DOHH2 (cell line): ENCODE results near the gene ERN1.

Experiments
- H3F3A ChIP-seq: fragments of 200-600 bp; sonication (generic), shearing (Covaris generic); 2 replicates; pipeline ENCODE4 v1.6.0; 2016; ENCODE audit warnings: antibody characterized with exemption, mild to moderate bottlenecking; ENCODE audit not compliant: control insufficient read depth, insufficient read depth
- H3K27ac ChIP-seq: fragments of 200-600 bp; sonication (generic); 2 replicates; pipeline ENCODE4 v1.5.1; 2014; ENCODE audit warnings: low read depth, mild to moderate bottlenecking, low read length, moderate library complexity
- H3K27me3 ChIP-seq: fragments of 200-600 bp; sonication (generic); 2 replicates; pipeline ENCODE4 v1.6.1; 2014; ENCODE audit warnings: mild to moderate bottlenecking, low read length, mixed read lengths; ENCODE audit not compliant: control insufficient read depth
- H3K36me3 ChIP-seq: fragments of 200-600 bp; sonication (generic); 2 replicates; pipeline ENCODE4 v1.6.1; 2014; ENCODE audit warnings: mild to moderate bottlenecking, low read length, moderate library complexity, mixed read lengths; ENCODE audit not compliant: control insufficient read depth
- H3K4me1 ChIP-seq: fragments of 200-600 bp; sonication (generic); 2 replicates; pipeline ENCODE4 v1.6.1; 2014; ENCODE audit warnings: mild to moderate bottlenecking, low read length, mixed read lengths; ENCODE audit not compliant: control insufficient read depth
- H3K4me2 ChIP-seq: fragments of 200-600 bp; sonication (generic); 2 replicates; pipeline ENCODE4 v1.6.0; 2014; ENCODE audit warnings: mild to moderate bottlenecking, low read length, moderate library complexity
- H3K4me3 ChIP-seq: fragments of 200-600 bp; sonication (generic); 2 replicates; pipeline ENCODE4 v1.5.1; 2014; ENCODE audit warnings: mild to moderate bottlenecking, low read length, mixed read lengths
- H3K79me2 ChIP-seq: fragments of 200-600 bp; sonication (generic); 2 replicates; pipeline ENCODE4 v1.6.1; 2014; ENCODE audit warnings: mild to moderate bottlenecking, low read length, mixed read lengths; ENCODE audit not compliant: control insufficient read depth
- H3K9me2 ChIP-seq: fragments of 200-600 bp; sonication (generic); replicated peaks from 2 replicates; pipeline ENCODE4 v1.6.1; 2014; ENCODE audit warnings: mild to moderate bottlenecking, low read length, mixed read lengths; ENCODE audit not compliant: control insufficient read depth
- H3K9me3 ChIP-seq: fragments of 200-600 bp; sonication (generic); 2 replicates; pipeline ENCODE4 v1.6.1; 2014; ENCODE audit warnings: antibody characterized with exemption, low read length, mixed read lengths; ENCODE audit not compliant: control insufficient read depth, insufficient read depth
- H4K20me1 ChIP-seq: fragments of 200-600 bp; sonication (generic); 2 replicates; pipeline ENCODE4 v1.6.0; 2014; ENCODE audit warnings: low read depth, mild to moderate bottlenecking, antibody characterized with exemption, low read length, moderate library complexity; ENCODE audit not compliant: control insufficient read depth, insufficient read depth
- CTCF ChIP-seq: fragments of 200-600 bp; sonication (generic); IDR thresholded peaks from one replicate; pipeline ENCODE4 v1.5.1; 2014; ENCODE audit warnings: antibody characterized with exemption, mild to moderate bottlenecking, low read depth, low read length; ENCODE audit not compliant: poor library complexity, severe bottlenecking
- EZH2phosphoT487 ChIP-seq: fragments of 200-600 bp; sonication (generic); IDR thresholded peaks from 2 replicates; pipeline ENCODE4 v1.6.1; 2017; ENCODE audit warnings: borderline replicate concordance, mild to moderate bottlenecking, antibody characterized with exemption, low read length, moderate library complexity, mixed read lengths

The ERN1 gene

GRCh38 chr17:64001763-64002529 lies 128.0 kb downstream of the ERN1 start:
- H4K20me1 ChIP-seq: no peaks in the 10 kb centered on the region
- peaks cover 19% of the 10 kb centered on the region for H3K4me1 ChIP-seq
- peaks cover 14% of the 10 kb centered on the region; the same call in 1 of the 2 replicates for H3K36me3 ChIP-seq
- H3K4me2 ChIP-seq: no peak overlapping the region
- H3K79me2 ChIP-seq: no peaks in the 10 kb centered on the region
- no peaks in the 10 kb centered on the region for H3F3A ChIP-seq
- H3K27me3 ChIP-seq: peaks cover 29% of the 10 kb centered on the region
- no peaks in the 10 kb centered on the region for H3K9me2 ChIP-seq
- H3K9me3 ChIP-seq: no peaks in the 10 kb centered on the region
- TF ChIP-seq EZH2phosphoT487: no peak
- TF ChIP-seq CTCF: no peak
- no peak overlapping the region for H3K27ac ChIP-seq
- H3K4me3 ChIP-seq: no peak overlapping the region

GRCh38 chr17:64001091-64001579 lies 128.8 kb downstream of the ERN1 start:
- H3K79me2 ChIP-seq: no peaks in the 10 kb centered on the region
- no peaks in the 10 kb centered on the region for H4K20me1 ChIP-seq
- peaks cover 37% of the 10 kb centered on the region for H3K27me3 ChIP-seq
- peaks cover 19% of the 10 kb centered on the region for H3K4me1 ChIP-seq
- no peak overlapping the region for H3K4me3 ChIP-seq
- no peak overlapping the region for H3K27ac ChIP-seq
- no peaks in the 10 kb centered on the region for H3F3A ChIP-seq
- H3K9me2 ChIP-seq: no peaks in the 10 kb centered on the region
- H3K4me2 ChIP-seq: no peak overlapping the region
- H3K36me3 ChIP-seq: peaks cover 14% of the 10 kb centered on the region; the same call in 1 of the 2 replicates
- TF ChIP-seq CTCF (no peak), EZH2phosphoT487 (no peak)
- no peaks in the 10 kb centered on the region for H3K9me3 ChIP-seq

- Histone ChIP-seq H3K9me3 (no peaks in the 10 kb centered on the region), H3K79me2 (no peaks in the 10 kb centered on the region), H3K27ac (no peak overlapping the region), H3K4me2 (no peak overlapping the region), H3K4me3 (no peak overlapping the region), H3K9me2 (no peaks in the 10 kb centered on the region), H4K20me1 (no peaks in the 10 kb centered on the region), H3K27me3 (peaks cover 43% of the 10 kb centered on the region), H3F3A (no peaks in the 10 kb centered on the region), H3K4me1 (peaks cover 19% of the 10 kb centered on the region), H3K36me3 (peaks cover 11% of the 10 kb centered on the region; the same call in 1 of the 2 replicates)
- TF ChIP-seq CTCF (no peak), EZH2phosphoT487 (no peak)
Observed at GRCh38 chr17:63999680-64000531, 130.0 kb downstream of the ERN1 start.
